DMS114 treated with DMSO at 0.1 percent for 48 hours (cell line): ENCODE data around the gene C1QTNF4.

Source experiments
- DNase-seq: peaks from one replicate; lab custom pipeline; 2025; ENCODE audit not compliant: unreplicated experiment; lab: John Stamatoyannopoulos, UW

The C1QTNF4 gene

GRCh38 chr11:47593492-47593933 is 698 bp downstream of the C1QTNF4 start:
- DNase-seq: no peak

- DNase-seq: no peak
These were observed 1.2 kb downstream of the C1QTNF4 start for GRCh38 chr11:47592970-47593369.

GRCh38 chr11:47592251-47592650 is 2.0 kb downstream of the C1QTNF4 start:
- DNase-seq: no peak

GRCh38 chr11:47591764-47592163 is 2.4 kb downstream of the C1QTNF4 start:
- no peak for DNase-seq

GRCh38 chr11:47589977-47590861 is 4.0 kb downstream of the C1QTNF4 start:
- no peak for DNase-seq

- DNase-seq: no peak
These were observed 4.6 kb downstream of the C1QTNF4 start for GRCh38 chr11:47589584-47589976.

GRCh38 chr11:47589118-47589517 is 5.1 kb downstream of the C1QTNF4 start:
- DNase-seq: no peak

- DNase-seq: no peak
These were observed 6.4 kb downstream of the C1QTNF4 start for GRCh38 chr11:47587723-47588326.

GRCh38 chr11:47587039-47587716 is 7.0 kb downstream of the C1QTNF4 start:
- no peak for DNase-seq

GRCh38 chr11:47586098-47586855 is 7.9 kb downstream of the C1QTNF4 start, which contains the start of gene FAM180B:
FAM180B (plus strand) TSS chr11:47586678; CDS start chr11:47586769, 91 bp downstream.
- no peak for DNase-seq

GRCh38 chr11:47583844-47584243 is 10.4 kb downstream of the C1QTNF4 start:
- no peak for DNase-seq

- DNase-seq: peak; percentile 80
These were observed 15.4 kb downstream of the C1QTNF4 start, which contains the start of the genes KBTBD4 and NDUFS3 for GRCh38 chr11:47578524-47579494. KBTBD4 (minus strand) TSS chr11:47578970; CDS start chr11:47578951, 19 bp downstream. NDUFS3 (plus strand) TSS chr11:47579074; CDS start chr11:47579092, 18 bp downstream.

- DNase-seq: no peak
These were observed 16.7 kb downstream of the C1QTNF4 start for GRCh38 chr11:47577460-47578041.

GRCh38 chr11:47573321-47573720 is 20.9 kb downstream of the C1QTNF4 start:
- no peak for DNase-seq

- no peak for DNase-seq
These were observed 21.4 kb downstream of the C1QTNF4 start for GRCh38 chr11:47572715-47573255.

- no peak for DNase-seq
These were observed 22.3 kb downstream of the C1QTNF4 start for GRCh38 chr11:47571895-47572294.

- no peak for DNase-seq
These were observed 22.9 kb downstream of the C1QTNF4 start for GRCh38 chr11:47571357-47571729.

- DNase-seq: no peak
These were observed 23.4 kb downstream of the C1QTNF4 start for GRCh38 chr11:47570651-47571356.
